Common myeloid progenitor, CD34-positive (primary cell): Measurements from ENCODE around the gene NOX4.

ENCODE experiments used
- CTCF ChIA-PET: fragments of 350-600 bp; sonication (Branson Sonifier 250); formaldehyde crosslinking; loops from one replicate; lab custom pipeline; 2021; ENCODE audit warnings: antibody characterized with exemption; lab: Charles Lee
- POLR2A ChIA-PET: fragments of 350-600 bp; sonication (Branson Sonifier 250); formaldehyde crosslinking; loops from one replicate; lab custom pipeline; 2021; ENCODE audit warnings: antibody characterized with exemption; lab: Charles Lee
- DNase-seq, 3 donors: peaks; one replicate each; pipeline versions ENCODE4 v3.0.0 to v3.0.0-alpha.2; 2013
- H3K27ac ChIP-seq, 2 experiments: 1 replicate in 1 of 2; 2 replicates in 1 of 2; pipeline ENCODE4 v1.7.0; 2013; ENCODE audit warnings: inconsistent platforms in 2 of 2, low read length in 2 of 2, mild to moderate bottlenecking in 2 of 2, low read depth in 1 of 2, moderate library complexity in 1 of 2; ENCODE audit not compliant: severe bottlenecking in 2 of 2, insufficient read depth in 1 of 2, poor library complexity in 1 of 2
- H3K27me3 ChIP-seq, 5 experiments: replicated peaks in 2 of 5; 1 replicate in 3 of 5; 2 replicates in 2 of 5; pipeline versions ENCODE4 v1.6.1 to v1.7.0; 2013; ENCODE audit warnings: low read length in 4 of 5, mild to moderate bottlenecking in 2 of 5, moderate library complexity in 2 of 5, inconsistent platforms in 1 of 5; ENCODE audit not compliant: insufficient read depth in 5 of 5, control insufficient read depth in 4 of 5
- H3K36me3 ChIP-seq, 4 experiments: 1 replicate in 2 of 4; 2 replicates in 2 of 4; pipeline versions ENCODE4 v1.6.1 to v1.7.0; 2013; ENCODE audit warnings: low read length in 3 of 4, control low read depth in 1 of 4, mild to moderate bottlenecking in 1 of 4; ENCODE audit not compliant: control insufficient read depth in 4 of 4, insufficient read depth in 4 of 4
- H3K4me1 ChIP-seq, 4 experiments: 1 replicate in 3 of 4; 2 replicates in 1 of 4; pipeline versions ENCODE4 v1.6.1 to v1.7.1; 2013; ENCODE audit warnings: low read length in 3 of 4, mild to moderate bottlenecking in 3 of 4, control low read depth in 1 of 4, inconsistent platforms in 1 of 4, moderate library complexity in 1 of 4; ENCODE audit not compliant: control insufficient read depth in 4 of 4, insufficient read depth in 4 of 4; ENCODE audit errors: control extremely low read depth in 1 of 4
- H3K4me3 ChIP-seq, 7 experiments: 1 replicate in 4 of 7; 2 replicates in 3 of 7; pipeline versions ENCODE4 v1.5.1 to v1.7.0; 2013; ENCODE audit warnings: mild to moderate bottlenecking in 7 of 7, low read length in 6 of 7, moderate library complexity in 6 of 7, inconsistent platforms in 2 of 7, low read depth in 2 of 7, control low read depth in 1 of 7; ENCODE audit not compliant: insufficient read depth in 4 of 7, control insufficient read depth in 1 of 7; ENCODE audit errors: extremely low read depth in 1 of 7
- H3K9me3 ChIP-seq, 5 experiments: 1 replicate in 4 of 5; 2 replicates in 1 of 5; pipeline versions ENCODE4 v1.6.1 to v1.7.1; 2013; ENCODE audit warnings: low read length in 4 of 5, mild to moderate bottlenecking in 2 of 5, inconsistent platforms in 1 of 5, low read depth in 1 of 5, moderate library complexity in 1 of 5; ENCODE audit not compliant: control insufficient read depth in 4 of 5, insufficient read depth in 2 of 5; ENCODE audit errors: control extremely low read depth in 1 of 5
- WGBS: methylation state at CpG from one replicate; pipeline ENCODE4 v1.1.5; 2013; ENCODE audit not compliant: insufficient coverage; 5-methylcytosine and 5-hydroxymethylcytosine counted together

NOX4 gene

DNA sequence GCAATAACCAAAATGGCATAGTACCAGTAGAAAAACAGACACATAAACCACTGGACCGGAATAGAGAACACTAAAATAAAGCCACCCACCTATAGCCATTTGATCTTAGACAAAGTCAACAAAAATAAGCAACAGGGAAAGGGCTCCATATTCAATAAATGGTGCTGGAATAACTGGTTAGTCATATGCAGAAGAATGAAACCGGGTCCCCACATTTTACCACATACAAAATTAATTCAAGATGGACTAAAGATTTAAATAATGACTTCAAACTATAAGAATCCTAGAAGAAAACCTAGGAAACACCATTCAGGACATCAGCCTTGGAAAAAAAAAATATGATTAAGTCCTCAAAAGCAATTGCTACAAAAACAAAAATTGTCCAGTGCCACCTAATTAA, 30.1 kb upstream of the NOX4 start:
- POLR2A ChIA-PET = no interaction called here
- Histone ChIP-seq H3K27ac (no peak overlapping the region), H3K27me3 (no peaks in the 10 kb centered on the region), H3K9me3 (no peaks in the 10 kb centered on the region), H3K36me3 (no peaks in the 10 kb centered on the region), H3K4me1 (no peaks in the 10 kb centered on the region), H3K4me3 (no peak overlapping the region)
- WGBS = no CpG with 5 or more reads among the region's 2 CpGs
- CTCF ChIA-PET = no interaction called here
- no peak for DNase-seq

DNA sequence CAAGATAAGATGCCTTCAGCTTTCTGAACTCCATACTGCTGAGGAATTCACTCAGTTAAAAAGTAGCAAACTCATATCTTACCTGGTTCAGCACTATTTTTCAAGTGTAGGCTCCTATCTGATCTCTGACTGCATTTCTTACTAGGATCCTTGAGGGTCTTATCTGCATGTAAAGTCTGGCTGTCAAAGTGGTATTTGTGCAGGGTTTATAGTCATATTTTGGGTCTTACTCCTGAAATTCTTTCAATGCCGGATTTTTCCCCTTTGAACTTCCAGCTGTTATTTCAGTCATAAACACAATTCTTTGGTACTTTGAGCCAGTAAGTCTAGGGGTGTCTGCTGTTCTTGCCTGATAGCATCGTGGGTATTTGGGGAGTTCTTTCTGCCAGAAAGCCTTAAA, 25.3 kb upstream of the NOX4 start:
- Histone ChIP-seq H3K4me3 (no peak overlapping the region), H3K4me1 (no peaks in the 10 kb centered on the region), H3K9me3 (no peaks in the 10 kb centered on the region), H3K27me3 (no peaks in the 10 kb centered on the region), H3K36me3 (no peaks in the 10 kb centered on the region), H3K27ac (no peak overlapping the region)
- CTCF ChIA-PET = no interaction called here
- DNase-seq = no peak
- POLR2A ChIA-PET = no interaction called here
- 60% methylated on average over 1 of the region's 2 CpGs for WGBS

DNA sequence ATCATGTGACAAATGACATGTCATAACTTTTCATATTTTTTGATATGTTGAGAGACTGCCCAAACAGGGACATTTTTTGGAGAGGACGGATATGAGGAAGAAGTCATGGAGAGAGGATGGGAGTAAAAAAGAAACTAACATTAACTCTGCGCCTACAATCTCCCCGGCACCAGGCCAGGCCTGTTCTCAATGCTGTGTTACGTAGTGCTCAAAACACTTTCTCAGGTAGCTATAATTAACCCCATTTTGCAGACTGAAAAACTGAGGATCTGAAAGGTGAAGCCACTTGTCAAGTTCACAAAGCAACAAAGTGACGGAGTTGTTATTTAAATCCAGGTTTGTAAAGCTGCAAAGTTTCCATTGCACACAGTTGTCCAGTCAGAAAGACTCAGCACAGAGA, 17.4 kb upstream of the NOX4 start:
- Histone ChIP-seq H3K4me1 (no peaks in the 10 kb centered on the region), H3K27ac (no peak overlapping the region), H3K4me3 (no peak overlapping the region), H3K27me3 (no peaks in the 10 kb centered on the region), H3K36me3 (no peaks in the 10 kb centered on the region), H3K9me3 (no peaks in the 10 kb centered on the region)
- WGBS = 97% methylated on average over 4 of the region's 5 CpGs
- no peak for DNase-seq
- ChIA-PET CTCF (no interaction called here), POLR2A (no interaction called here)

DNA sequence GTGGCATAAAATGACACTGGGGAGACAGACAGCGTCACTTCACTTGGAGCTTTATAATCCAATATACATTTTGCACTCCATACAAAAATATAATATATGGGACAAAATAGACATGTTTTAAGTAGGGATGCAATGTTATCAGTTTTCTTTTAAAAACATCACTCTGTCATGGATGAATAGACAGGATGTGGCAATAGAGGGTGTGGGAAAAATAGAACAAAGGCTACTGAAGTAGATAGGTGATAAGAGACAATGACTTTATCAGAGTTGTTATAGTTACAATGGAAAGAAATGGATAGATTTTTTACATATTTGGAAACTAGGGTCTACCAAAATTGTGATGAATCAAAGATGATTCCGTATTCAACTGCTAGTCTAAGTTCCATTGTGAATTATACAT, 13.1 kb upstream of the NOX4 start:
- peaks cover 0 to 2% (median 0%) of the 10 kb centered on the region in 5 experiments for H3K27me3 ChIP-seq
- WGBS = no CpG with 5 or more reads among the region's 2 CpGs
- H3K4me1 ChIP-seq = no peaks in the 10 kb centered on the region
- ChIA-PET CTCF (no interaction called here), POLR2A (no interaction called here)
- no peaks in the 10 kb centered on the region for H3K36me3 ChIP-seq
- no peaks in the 10 kb centered on the region for H3K9me3 ChIP-seq
- no peak overlapping the region for H3K27ac ChIP-seq
- H3K4me3 ChIP-seq = no peak overlapping the region
- no peak for DNase-seq

DNA sequence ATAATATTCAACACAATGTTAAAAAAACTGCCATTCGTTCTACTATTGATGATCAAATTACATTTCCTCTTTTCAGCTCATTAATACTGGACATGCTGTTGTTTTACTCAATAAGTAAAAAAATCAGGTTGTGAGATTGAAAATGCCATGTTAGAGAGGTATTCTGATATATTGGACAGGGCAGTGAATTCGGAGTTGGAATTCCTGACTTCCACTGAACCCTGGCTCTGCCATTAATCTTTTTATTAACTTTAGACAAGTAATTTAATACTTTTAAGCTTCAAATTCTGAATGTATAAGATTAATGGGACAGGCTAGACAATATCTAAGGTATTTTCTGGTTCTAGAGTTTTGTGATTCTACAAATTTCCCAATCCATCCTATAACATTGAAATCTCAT, 12.2 kb upstream of the NOX4 start:
- no CpG with 5 or more reads among the region's 2 CpGs for WGBS
- H3K4me3 ChIP-seq = no peak overlapping the region
- ChIA-PET POLR2A (no interaction called here), CTCF (no interaction called here)
- H3K4me1 ChIP-seq = no peaks in the 10 kb centered on the region
- DNase-seq = no peak
- H3K9me3 ChIP-seq = no peaks in the 10 kb centered on the region
- no peaks in the 10 kb centered on the region for H3K36me3 ChIP-seq
- peaks cover 0 to 2% (median 0%) of the 10 kb centered on the region in 5 experiments for H3K27me3 ChIP-seq
- no peak overlapping the region for H3K27ac ChIP-seq

DNA sequence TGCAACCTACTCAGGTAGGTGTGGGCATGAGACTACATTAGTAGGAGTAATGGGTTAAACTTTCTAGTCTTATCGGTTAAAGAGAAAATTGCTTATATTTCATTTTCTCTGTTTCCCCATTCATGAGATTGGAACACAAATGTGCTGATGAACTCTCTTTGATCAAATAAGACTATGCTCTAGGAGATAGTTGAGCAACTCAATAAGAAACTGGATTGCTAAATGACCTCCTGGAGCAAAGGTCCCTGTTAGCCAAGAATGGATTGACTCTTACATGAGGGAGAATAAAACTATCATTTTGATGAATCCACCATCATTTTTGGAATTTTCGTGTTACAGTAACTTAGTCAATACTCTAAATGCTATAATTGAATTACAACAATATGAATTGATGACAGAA, 11.1 kb upstream of the NOX4 start:
- CTCF ChIA-PET = no interaction called here
- H3K36me3 ChIP-seq = no peaks in the 10 kb centered on the region
- WGBS = no CpG with 5 or more reads among the region's 2 CpGs
- no peaks in the 10 kb centered on the region for H3K4me1 ChIP-seq
- no peaks in the 10 kb centered on the region for H3K9me3 ChIP-seq
- no peak overlapping the region for H3K27ac ChIP-seq
- H3K4me3 ChIP-seq = no peak overlapping the region
- no peak for DNase-seq
- POLR2A ChIA-PET = no interaction called here
- peaks cover 0 to 2% (median 0%) of the 10 kb centered on the region in 5 experiments for H3K27me3 ChIP-seq

DNA sequence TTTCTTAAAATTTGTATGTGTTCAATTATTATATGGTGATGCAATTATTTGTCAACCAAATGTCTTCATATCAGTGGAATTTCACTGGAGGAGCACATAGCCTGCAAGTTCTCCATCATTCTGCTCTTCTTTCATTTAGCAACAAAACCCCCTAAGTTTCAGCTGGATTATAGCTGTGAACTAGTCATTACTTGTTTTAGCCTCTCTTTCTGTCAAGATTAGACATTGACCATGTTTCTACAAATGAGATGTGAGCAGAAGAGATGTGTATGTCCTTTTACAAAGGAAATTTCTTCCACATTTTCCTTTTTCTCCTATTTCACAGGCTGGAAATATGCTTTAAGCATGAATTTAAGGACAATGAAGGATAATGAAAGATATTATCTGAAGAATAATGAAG, 9.2 kb upstream of the NOX4 start:
- no peak overlapping the region for H3K4me3 ChIP-seq
- no peak for DNase-seq
- no peaks in the 10 kb centered on the region for H3K4me1 ChIP-seq
- no peaks in the 10 kb centered on the region for H3K36me3 ChIP-seq
- H3K27ac ChIP-seq = no peak overlapping the region
- no peaks in the 10 kb centered on the region for H3K9me3 ChIP-seq
- peaks cover 0 to 3% (median 0%) of the 10 kb centered on the region in 5 experiments for H3K27me3 ChIP-seq
- CTCF ChIA-PET = no interaction called here
- POLR2A ChIA-PET = no interaction called here
